ENCODE results near the gene ATP6V0D1. TPM values are rescaled to one million over a fixed set of nuclear protein-coding genes. Genes with fewer than 3 reads are reported as not detected.

The ATP6V0D1 gene
- total and polyA plus RNA-seq, 2 of the 4 experiments (the other 2 are of a cell fraction) = 112 to 124 TPM

- no peaks in the 10 kb centered on the region; the same call in 1 of the 2 replicates for H3K27me3 ChIP-seq (ENCODE audit: control insufficient read depth, insufficient read depth, low read length)
- H2BK15ac ChIP-seq (ENCODE audit: low read depth, low read length) = no peak overlapping the region
- H2BK20ac ChIP-seq (ENCODE audit: low read depth, low read length) = no peak overlapping the region
- no peaks in the 10 kb centered on the region for H3K79me1 ChIP-seq (ENCODE audit: low read depth in 1 of 2, low read length in 2 of 2)
- H3K27ac ChIP-seq (ENCODE audit: insufficient read depth, low read length) = no peak overlapping the region
- no peak overlapping the region for H3K9ac ChIP-seq (ENCODE audit: low read depth, low read length)
- H3K4me1 ChIP-seq (ENCODE audit: control insufficient read depth, insufficient read depth, low read length) = no peaks in the 10 kb centered on the region
- H2BK120ac ChIP-seq (ENCODE audit: low read depth, low read length) = no peak overlapping the region
- H4K20me1 ChIP-seq (ENCODE audit: insufficient read depth, low read length) = no peaks in the 10 kb centered on the region
- intact Hi-C loops (cut with micrococcal nuclease) = no loop called here
- H3K4me3 ChIP-seq (ENCODE audit: insufficient read depth, low read depth, low read length) = no peak overlapping the region
- H2AK5ac ChIP-seq (ENCODE audit: low read depth, low read length) = no peak overlapping the region
- BruUV-seq (replicated peaks) = no TSS peak
- ATAC-seq (ENCODE audit: low read depth) = no peak
- H3K18ac ChIP-seq (ENCODE audit: low read depth, low read length) = no peak overlapping the region
- H3K4ac ChIP-seq (ENCODE audit: low read depth, low read length) = no peak overlapping the region
- no peak overlapping the region for H3K4me2 ChIP-seq (ENCODE audit: low read depth, low read length)
- no peaks in the 10 kb centered on the region; the same call in 1 of the 2 replicates for H3K9me1 ChIP-seq (ENCODE audit: insufficient read depth, low read length)
- ChIA-PET POLR2A (ENCODE audit: unreplicated experiment) (no interaction called here), CTCF (no interaction called here)
- H2AK9ac ChIP-seq (replicated peaks; ENCODE audit: low read depth, low read length, poor library complexity) = no peak overlapping the region
- H2BK5ac ChIP-seq (ENCODE audit: low read depth, low read length, poor library complexity, severe bottlenecking) = no peak overlapping the region
- no peak overlapping the region for H3K23ac ChIP-seq (ENCODE audit: low read depth, low read length)
- no peak overlapping the region for H3K56ac ChIP-seq (ENCODE audit: extremely low read depth, insufficient read depth, low read length)
- 64% methylated on average over 5 of the region's 8 CpGs; no CpG with 5 or more reads in 1 of the 2 experiments for WGBS, 2 experiments (ENCODE audit: extremely low coverage in 2 of 2, insufficient read length in 1 of 2)
- H4K5ac ChIP-seq (ENCODE audit: low read depth, low read length) = no peak overlapping the region
- DNase-seq = no peak
- dilution Hi-C loops (cut with HindIII; ENCODE audit: low sequenced_read_pairs, unreplicated experiment) = no loop called here
- no peak overlapping the region for H3K14ac ChIP-seq (replicated peaks; ENCODE audit: low read depth, low read length)
- H3K9me3 ChIP-seq (ENCODE audit: control insufficient read depth, insufficient read depth, low read length) = no peaks in the 10 kb centered on the region
- no peak for TF ChIP-seq CHD1 (IDR thresholded peaks at IDR 0.05; ENCODE audit: low read depth, low read length)
- no peak overlapping the region for H4K8ac ChIP-seq (ENCODE audit: low read depth in 2 of 2, low read length in 2 of 2)
- in situ Hi-C loops (cut with MboI; ENCODE audit: low sequenced_read_pairs) = no loop called here
- H2AFZ ChIP-seq (replicated peaks; ENCODE audit: low read length, poor library complexity) = no peak overlapping the region
- no peaks in the 10 kb centered on the region for H3K36me3 ChIP-seq (ENCODE audit: control insufficient read depth, insufficient read depth, low read length)
- H4K91ac ChIP-seq (ENCODE audit: insufficient read depth, low read depth, low read length) = no peak overlapping the region
Observed at GRCh38 chr16:67506468-67506867, 25.5 kb upstream of the ATP6V0D1 start.
